ENCODE data around the gene SLC38A8. TPM values are rescaled to one million over a fixed set of nuclear protein-coding genes. Genes with fewer than 3 reads are reported as not detected.

SLC38A8 gene
- total and polyA plus RNA-seq, 2 experiments from 2014 or later, result not detected

GRCh38 chr16:84048871-84049270, 6.3 kb upstream of the SLC38A8 start:
- no peak for DNase-seq (ENCODE audit: low read depth in 1 of 2, low spot score in 1 of 2)
- Histone ChIP-seq H3K4me1 (ENCODE audit: low read depth) (peaks cover 1% of the 10 kb centered on the region), H3K9me3 (ENCODE audit: low read depth) (no peaks in the 10 kb centered on the region), H3K36me3 (no peaks in the 10 kb centered on the region), H3K27ac (no peak overlapping the region), H3K4me3 (no peak overlapping the region), H3K27me3 (no peaks in the 10 kb centered on the region)
- TF ChIP-seq CTCF (IDR thresholded peaks at IDR 0.05; ENCODE audit: low read depth, low read length), result no peak

GRCh38 chr16:84048270-84048669, 5.7 kb upstream of the SLC38A8 start:
- no peak for TF ChIP-seq CTCF (IDR thresholded peaks at IDR 0.05; ENCODE audit: low read depth, low read length)

GRCh38 chr16:84047626-84048025, 5.0 kb upstream of the SLC38A8 start:
- Histone ChIP-seq H3K4me3 (no peak overlapping the region), H3K36me3 (no peaks in the 10 kb centered on the region), H3K27me3 (no peaks in the 10 kb centered on the region), H3K9me3 (ENCODE audit: low read depth) (no peaks in the 10 kb centered on the region), H3K4me1 (ENCODE audit: low read depth) (peaks cover 14% of the 10 kb centered on the region), H3K27ac (no peak overlapping the region)
- no peak for DNase-seq (ENCODE audit: low read depth in 1 of 2, low spot score in 1 of 2)
- no peak for TF ChIP-seq CTCF (IDR thresholded peaks at IDR 0.05; ENCODE audit: low read depth, low read length)

More at GRCh38 chr16:84048270-84048669, 5.7 kb upstream of the SLC38A8 start:
- no peak overlapping the region for H3K4me3 ChIP-seq
- DNase-seq (ENCODE audit: low read depth in 1 of 2, low spot score in 1 of 2), result no peak
- H3K9me3 ChIP-seq (ENCODE audit: low read depth), result no peaks in the 10 kb centered on the region
- peaks cover 7% of the 10 kb centered on the region for H3K4me1 ChIP-seq (ENCODE audit: low read depth)
- no peaks in the 10 kb centered on the region for H3K36me3 ChIP-seq
- no peaks in the 10 kb centered on the region for H3K27me3 ChIP-seq
- H3K27ac ChIP-seq, result no peak overlapping the region

GRCh38 chr16:84047206-84047605, 4.6 kb upstream of the SLC38A8 start:
- Histone ChIP-seq H3K9me3 (ENCODE audit: low read depth) (no peaks in the 10 kb centered on the region), H3K27ac (no peak overlapping the region), H3K27me3 (no peaks in the 10 kb centered on the region), H3K36me3 (no peaks in the 10 kb centered on the region), H3K4me1 (ENCODE audit: low read depth) (peaks cover 17% of the 10 kb centered on the region), H3K4me3 (no peak overlapping the region)
- TF ChIP-seq CTCF (IDR thresholded peaks at IDR 0.05; ENCODE audit: low read depth, low read length), result no peak
- no peak for DNase-seq (ENCODE audit: low read depth in 1 of 2, low spot score in 1 of 2)

- TF ChIP-seq CTCF (IDR thresholded peaks at IDR 0.05; ENCODE audit: low read depth, low read length), result no peak
- Histone ChIP-seq H3K4me3 (no peak overlapping the region), H3K36me3 (no peaks in the 10 kb centered on the region), H3K4me1 (ENCODE audit: low read depth) (peaks cover 17% of the 10 kb centered on the region), H3K27ac (no peak overlapping the region), H3K27me3 (no peaks in the 10 kb centered on the region), H3K9me3 (ENCODE audit: low read depth) (no peaks in the 10 kb centered on the region)
- DNase-seq (ENCODE audit: low read depth in 1 of 2, low spot score in 1 of 2), result no peak
Measured at GRCh38 chr16:84045818-84046470, 3.3 kb upstream of the SLC38A8 start.

Measured in cardiac muscle cell (in vitro differentiated cells and primary cell).